NCI-H1417 treated with DMSO at 0.1 percent for 48 hours (cell line): Measurements from ENCODE around the gene RHOA.
"Not testable (repeated sequence)": the region's sequence is repeated elsewhere in the genome, so short reads cannot be mapped to it uniquely, and the experiment has no call there.

Source experiments
- DNase-seq: peaks from one replicate; lab custom pipeline; 2025; lab: John Stamatoyannopoulos, UW

The RHOA gene

GRCh38 chr3:49411535-49411967, 225 bp downstream of the RHOA start:
- DNase-seq = no peak

- DNase-seq = no peak
Measured at GRCh38 chr3:49410846-49411534, 786 bp downstream of the RHOA start.

- no peak for DNase-seq
Measured at GRCh38 chr3:49410066-49410845, 1.5 kb downstream of the RHOA start.

DNA sequence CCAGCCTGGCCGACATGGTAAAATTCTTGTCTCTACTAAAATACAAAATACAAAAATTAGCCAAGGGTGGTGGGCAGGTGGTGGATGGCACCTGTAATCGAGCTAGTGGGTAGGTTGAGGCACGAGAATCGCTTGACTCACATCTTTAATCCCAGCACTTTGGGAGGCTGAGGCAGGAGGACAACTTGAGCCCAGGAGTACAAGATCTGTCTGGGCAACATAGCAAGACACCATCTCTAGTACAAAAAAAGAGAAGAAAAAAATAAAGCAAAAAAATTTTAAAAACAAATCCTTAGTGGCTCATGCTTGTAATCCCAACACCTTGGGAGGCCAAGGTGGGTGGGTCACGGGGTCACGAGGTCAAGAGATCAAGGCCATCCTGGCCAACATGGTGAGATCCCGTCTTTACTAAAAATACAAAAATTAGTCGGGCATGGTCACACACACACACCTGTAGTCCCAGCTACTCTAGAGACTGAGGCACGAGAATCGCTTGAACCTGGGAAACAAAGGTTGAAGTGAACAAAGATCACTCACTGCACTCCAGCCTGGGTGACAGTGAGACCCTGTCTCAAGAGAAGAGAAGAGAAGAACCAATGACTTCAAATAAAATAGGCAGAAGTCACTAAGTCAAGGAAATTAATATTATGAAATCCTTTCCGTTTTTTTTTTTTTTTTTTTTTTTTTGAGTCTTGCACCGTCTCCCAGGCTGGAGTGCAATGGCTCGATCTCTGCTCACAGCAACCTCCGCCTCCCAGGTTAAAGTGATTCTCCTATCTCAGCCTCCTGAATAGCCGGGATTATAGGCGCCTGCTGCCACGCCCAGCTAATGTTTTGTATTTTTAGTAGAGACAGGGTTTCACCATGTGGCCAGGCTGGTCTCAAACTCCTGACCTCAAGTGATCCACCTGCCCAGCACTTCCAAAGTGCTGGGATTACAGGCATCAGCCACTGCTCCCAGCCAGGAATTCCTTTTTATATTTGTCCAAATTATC, 4.9 kb downstream of the RHOA start:
- no peak for DNase-seq

DNA sequence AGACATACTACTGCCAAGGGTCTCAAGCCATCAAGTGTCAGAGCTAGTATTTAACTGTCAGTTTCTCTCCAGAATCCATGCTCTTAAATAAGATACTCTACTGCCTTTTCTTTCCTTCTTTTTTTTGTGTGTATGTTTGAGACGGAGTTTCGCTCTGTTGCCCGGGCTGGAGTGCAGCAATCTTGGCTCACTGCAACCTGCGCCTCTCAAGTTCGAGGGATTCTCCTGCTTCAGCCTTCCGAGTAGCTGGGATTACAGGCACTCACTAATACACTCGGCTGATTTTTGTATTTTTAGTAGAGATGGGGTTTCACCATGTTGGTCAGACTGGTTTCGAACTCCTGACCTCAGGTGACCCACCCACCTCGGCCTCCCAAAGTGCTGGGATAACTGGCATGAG, 6.2 kb downstream of the RHOA start:
- DNase-seq = not testable (repeated sequence)

- no peak for DNase-seq
Measured at GRCh38 chr3:49403891-49404290, 7.9 kb downstream of the RHOA start.

GRCh38 chr3:49401766-49402165, 10.0 kb downstream of the RHOA start:
- no peak for DNase-seq

DNA sequence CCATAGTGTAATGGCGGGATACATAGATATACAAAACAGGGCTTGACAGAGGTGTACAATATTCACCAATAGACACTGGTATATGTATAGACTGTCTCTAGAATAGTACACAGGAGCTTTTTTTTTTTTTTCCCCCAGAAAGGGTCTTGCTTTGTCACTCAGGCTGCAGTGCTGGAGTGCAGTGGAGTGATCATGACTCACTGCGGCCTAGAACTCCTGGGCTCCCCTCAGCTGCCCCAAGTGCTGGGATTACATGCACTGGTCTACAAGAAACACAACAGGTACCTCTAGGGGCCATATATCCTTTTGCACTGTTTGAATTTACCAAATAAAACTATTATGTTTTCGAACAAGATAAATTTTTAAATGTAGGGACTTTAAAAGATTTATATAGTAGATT, 12.3 kb downstream of the RHOA start:
- no peak for DNase-seq

- DNase-seq = no peak
Measured at GRCh38 chr3:49397470-49397869, 14.3 kb downstream of the RHOA start.

DNA sequence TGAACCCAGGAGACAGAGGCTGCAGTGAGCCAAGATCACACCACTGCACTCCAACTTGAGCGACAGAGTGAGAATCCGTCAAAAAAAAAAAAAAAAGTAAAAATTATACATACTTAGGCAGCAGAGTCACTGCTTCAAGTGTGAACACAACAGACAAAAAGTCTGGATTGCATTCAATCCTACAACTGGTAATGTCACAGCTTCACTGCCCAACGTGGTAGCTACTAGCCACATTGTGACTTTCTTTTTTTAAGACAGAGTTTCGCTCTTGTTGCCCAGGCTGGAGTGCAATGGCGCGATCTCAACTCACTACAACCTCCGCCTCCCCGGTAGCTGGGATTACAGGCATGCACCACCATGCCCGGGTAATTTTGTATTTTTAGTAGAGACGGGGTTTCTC, 20.5 kb downstream of the RHOA start:
- DNase-seq = not testable (repeated sequence)

DNA sequence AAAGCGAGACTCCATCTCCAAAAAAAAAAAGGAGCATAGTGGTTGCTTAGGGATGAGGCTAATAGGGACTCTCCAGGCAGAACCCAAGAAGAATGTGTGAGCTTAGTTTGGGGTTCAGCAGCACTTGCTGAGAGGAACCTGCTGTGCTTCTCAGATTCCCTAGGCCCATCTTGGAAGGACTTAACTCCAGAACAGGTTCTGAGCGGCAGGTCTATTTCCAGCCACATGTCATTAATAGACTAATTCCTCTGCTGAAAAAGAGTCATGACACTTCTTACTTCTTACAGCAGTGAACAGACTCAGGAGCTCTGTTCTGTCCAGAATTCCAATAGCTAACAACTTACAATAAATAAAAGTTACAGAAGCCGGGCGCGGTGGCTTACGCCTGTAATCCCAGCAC, 22.5 kb downstream of the RHOA start:
- DNase-seq = no peak

- DNase-seq = no peak
Measured at GRCh38 chr3:49388289-49388820, 23.4 kb downstream of the RHOA start.

- DNase-seq = no peak
Measured at GRCh38 chr3:49387721-49388120, 24.1 kb downstream of the RHOA start.

- no peak for DNase-seq
Measured at GRCh38 chr3:49386056-49386756, 25.6 kb downstream of the RHOA start.

GRCh38 chr3:49385617-49386016, 26.2 kb downstream of the RHOA start:
- no peak for DNase-seq

GRCh38 chr3:49383387-49383786, 28.4 kb downstream of the RHOA start:
- DNase-seq = no peak

GRCh38 chr3:49378249-49378895, 33.4 kb downstream of the RHOA start:
- no peak for DNase-seq

- DNase-seq = no peak
Measured at GRCh38 chr3:49377483-49377882, 34.3 kb downstream of the RHOA start.

- DNase-seq = no peak
Measured at GRCh38 chr3:49371946-49372345, 39.8 kb downstream of the RHOA start.

DNA sequence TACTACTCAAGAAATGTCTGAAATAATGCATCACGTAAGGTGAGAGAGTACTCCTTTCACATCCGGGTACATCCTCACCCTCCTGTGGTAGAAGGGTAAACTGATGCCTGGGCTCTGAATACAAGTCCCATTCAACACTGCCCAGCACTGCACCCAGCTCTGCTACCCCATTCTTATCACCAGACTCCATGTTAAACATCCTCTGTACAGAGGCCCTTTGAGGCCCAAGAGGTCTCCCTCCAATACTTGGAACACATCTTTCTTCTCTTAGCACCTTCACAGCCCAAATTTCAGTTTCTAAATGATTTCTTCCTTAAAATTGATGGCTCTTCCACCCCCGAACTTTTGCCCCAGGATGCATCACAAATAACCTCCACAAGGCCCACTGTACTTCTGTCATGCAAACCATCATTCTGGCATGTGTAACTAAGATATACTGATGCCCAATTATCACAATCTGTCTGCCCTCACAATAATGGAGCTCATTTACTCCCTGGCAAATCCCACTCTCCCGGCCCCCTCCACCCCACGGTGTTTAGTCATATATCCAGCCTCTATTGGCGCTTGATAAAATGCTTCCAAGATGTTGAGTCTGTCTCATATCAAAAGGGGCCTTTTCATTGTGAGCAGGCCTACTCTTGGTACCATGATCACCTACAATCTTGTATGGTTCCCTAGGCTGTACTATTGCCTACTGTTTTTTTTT, 41.0 kb downstream of the RHOA start:
- no peak for DNase-seq
